Neuronal stem cell (in vitro differentiated cells): ENCODE results near the gene SENP1.

ENCODE experiments used
- DNase-seq: peaks from one replicate; pipeline ENCODE4 v3.0.0-alpha.2; 2013; ENCODE audit warnings: low spot score
- H2AFZ ChIP-seq: one replicate; pipeline ENCODE4 v1.6.1; 2013; ENCODE audit warnings: mild to moderate bottlenecking, low read length, inconsistent platforms
- H2AK5ac ChIP-seq: 2 replicates; pipeline ENCODE4 v1.6.1; 2013; ENCODE audit warnings: low read depth, mild to moderate bottlenecking, inconsistent platforms, low read length, moderate library complexity, mixed read lengths
- H2BK120ac ChIP-seq: 2 replicates; pipeline ENCODE4 v1.6.1; 2013; ENCODE audit warnings: low read depth, mild to moderate bottlenecking, inconsistent platforms, low read length, moderate library complexity, mixed read lengths
- H2BK12ac ChIP-seq: one replicate; pipeline ENCODE4 v1.6.1; 2013; ENCODE audit warnings: low read length, inconsistent platforms
- H2BK15ac ChIP-seq: 2 replicates; pipeline ENCODE4 v1.6.1; 2013; ENCODE audit warnings: mild to moderate bottlenecking, low read length, inconsistent platforms, mixed read lengths
- H2BK5ac ChIP-seq: one replicate; pipeline ENCODE4 v1.6.1; 2013; ENCODE audit warnings: inconsistent platforms, mild to moderate bottlenecking, low read length, moderate library complexity
- H3K14ac ChIP-seq: one replicate; pipeline ENCODE4 v1.6.1; 2013; ENCODE audit warnings: low read length, inconsistent platforms
- H3K18ac ChIP-seq: 2 replicates; pipeline ENCODE4 v1.6.1; 2013; ENCODE audit warnings: low read length, inconsistent platforms
- H3K23ac ChIP-seq: 2 replicates; pipeline ENCODE4 v1.6.1; 2013; ENCODE audit warnings: low read depth, mild to moderate bottlenecking, mixed read lengths, low read length, inconsistent platforms; ENCODE audit not compliant: poor library complexity
- H3K27ac ChIP-seq: replicated peaks from 3 replicates; pipeline ENCODE4 v1.5.1; 2013; ENCODE audit warnings: low read length, inconsistent platforms
- H3K27me3 ChIP-seq, 3 experiments: 2 replicates each; pipeline ENCODE4 v1.6.1; 2013; ENCODE audit warnings: low read length in 3 of 3, mild to moderate bottlenecking in 2 of 3, inconsistent platforms in 1 of 3, low read depth in 1 of 3, mixed read lengths in 1 of 3, moderate library complexity in 1 of 3; ENCODE audit not compliant: control insufficient read depth in 3 of 3, insufficient read depth in 3 of 3
- H3K36me3 ChIP-seq, 2 donors: replicated peaks in 1 of 2; 2 replicates each; pipeline ENCODE4 v1.6.1; 2013; ENCODE audit warnings: low read length in 2 of 2; ENCODE audit not compliant: control insufficient read depth in 2 of 2, insufficient read depth in 2 of 2
- H3K4ac ChIP-seq: 2 replicates; pipeline ENCODE4 v1.6.1; 2013; ENCODE audit warnings: inconsistent platforms, mild to moderate bottlenecking, low read length, moderate library complexity
- H3K4me1 ChIP-seq, 2 donors: 1 replicate in 1 of 2; 2 replicates in 1 of 2; pipeline ENCODE4 v1.6.1; 2013; ENCODE audit warnings: low read length in 2 of 2, low read depth in 1 of 2; ENCODE audit not compliant: control insufficient read depth in 2 of 2, insufficient read depth in 1 of 2
- H3K4me2 ChIP-seq: one replicate; pipeline ENCODE4 v1.6.1; 2013; ENCODE audit warnings: mild to moderate bottlenecking, low read length, inconsistent platforms; ENCODE audit not compliant: insufficient read depth, poor library complexity, severe bottlenecking
- H3K4me3 ChIP-seq, 2 donors: 2 replicates each; pipeline ENCODE4 v1.5.1; 2013; ENCODE audit warnings: low read length in 2 of 2, mild to moderate bottlenecking in 2 of 2, inconsistent platforms in 1 of 2, moderate library complexity in 1 of 2
- H3K79me1 ChIP-seq: one replicate; pipeline ENCODE4 v1.6.1; 2013; ENCODE audit warnings: low read depth, mild to moderate bottlenecking, inconsistent platforms, low read length, moderate library complexity
- H3K9ac ChIP-seq: one replicate; pipeline ENCODE4 v1.6.1; 2013; ENCODE audit warnings: mild to moderate bottlenecking, low read depth, low read length, inconsistent platforms; ENCODE audit not compliant: poor library complexity
- H3K9me3 ChIP-seq, 2 donors: replicated peaks in 1 of 2; 2 replicates each; pipeline versions ENCODE3 to v1.6.1; 2013; ENCODE audit warnings: low read length in 2 of 2, mild to moderate bottlenecking in 2 of 2, inconsistent platforms in 1 of 2, low read depth in 1 of 2, mixed read lengths in 1 of 2, moderate library complexity in 1 of 2; ENCODE audit not compliant: control insufficient read depth in 2 of 2, insufficient read depth in 1 of 2
- H4K8ac ChIP-seq: one replicate; pipeline ENCODE4 v1.6.1; 2013; ENCODE audit warnings: low read depth, mild to moderate bottlenecking, inconsistent platforms, low read length, moderate library complexity
- H4K91ac ChIP-seq: one replicate; pipeline ENCODE4 v1.6.1; 2013; ENCODE audit warnings: low read length, low read depth, mild to moderate bottlenecking, inconsistent platforms; ENCODE audit not compliant: poor library complexity
- WGBS, 2 donors: extraction: QIAGEN DNeasy Blood & Tissue Kit; methylation state at CpG; one replicate each; pipeline ENCODE4 v1.1.7; 2013; ENCODE audit warnings: missing lambda C conversion rate in 2 of 2, mixed read lengths in 1 of 2; ENCODE audit not compliant: insufficient read length in 2 of 2, insufficient replicate concordance in 1 of 2; ENCODE audit errors: extremely low coverage in 2 of 2; 5-methylcytosine and 5-hydroxymethylcytosine counted together

Gene SENP1

GRCh38 chr12:48142818-48143674 lies 37.2 kb upstream of the SENP1 start:
- H2BK15ac ChIP-seq: no peak overlapping the region

GRCh38 chr12:48135027-48135426 lies 29.1 kb upstream of the SENP1 start:
- Histone ChIP-seq H3K36me3 (peaks cover 53 to 95% of the 10 kb centered on the region in 2 donors), H3K27ac (no peak overlapping the region), H3K23ac (no peak overlapping the region), H2AFZ (no peak overlapping the region), H2AK5ac (no peak overlapping the region), H3K4me3 (no peak overlapping the region), H3K27me3 (no peaks in the 10 kb centered on the region), H3K79me1 (no peaks in the 10 kb centered on the region), H4K91ac (no peak overlapping the region), H2BK5ac (no peak overlapping the region), H2BK15ac (no peak overlapping the region), H3K9ac (no peak overlapping the region), H3K4ac (no peak overlapping the region), H3K4me1 (no peaks in the 10 kb centered on the region), H2BK120ac (no peak overlapping the region), H2BK12ac (no peak overlapping the region), H3K18ac (no peak overlapping the region), H3K9me3 (no peaks in the 10 kb centered on the region), H3K14ac (no peak overlapping the region), H3K4me2 (no peak overlapping the region), H4K8ac (no peak overlapping the region)
- no peak for DNase-seq
- WGBS, 2 donors: no CpG with 5 or more reads among the region's 5 CpGs

More at GRCh38 chr12:48142818-48143674, 37.2 kb upstream of the SENP1 start:
- H2AFZ ChIP-seq: no peak overlapping the region
- DNase-seq: no peak
- no CpG with 5 or more reads among the region's 7 CpGs for WGBS, 2 donors
- H3K4ac ChIP-seq: no peak overlapping the region
- no peak overlapping the region for H2BK120ac ChIP-seq
- H3K27me3 ChIP-seq: no peaks in the 10 kb centered on the region
- H2AK5ac ChIP-seq: no peak overlapping the region
- no peak overlapping the region for H3K4me3 ChIP-seq
- no peak overlapping the region for H3K18ac ChIP-seq
- H3K4me2 ChIP-seq: no peak overlapping the region
- H2BK5ac ChIP-seq: no peak overlapping the region
- H4K8ac ChIP-seq: no peak overlapping the region
- H2BK12ac ChIP-seq: no peak overlapping the region
- no peaks in the 10 kb centered on the region for H3K9me3 ChIP-seq
- H3K23ac ChIP-seq: no peak overlapping the region
- no peaks in the 10 kb centered on the region for H3K4me1 ChIP-seq
- no peak overlapping the region for H3K14ac ChIP-seq
- H3K9ac ChIP-seq: no peak overlapping the region
- H3K36me3 ChIP-seq: peaks cover 52 to 100% of the 10 kb centered on the region in 2 donors
- H3K27ac ChIP-seq: no peak overlapping the region
- no peaks in the 10 kb centered on the region for H3K79me1 ChIP-seq
- no peak overlapping the region for H4K91ac ChIP-seq

GRCh38 chr12:48132826-48133225 lies 26.9 kb upstream of the SENP1 start:
- H3K36me3 ChIP-seq: peaks cover 43 to 95% of the 10 kb centered on the region in 2 donors
- no peak overlapping the region for H4K91ac ChIP-seq
- H3K9me3 ChIP-seq: no peaks in the 10 kb centered on the region
- H3K27me3 ChIP-seq: no peaks in the 10 kb centered on the region
- H2BK5ac ChIP-seq: no peak overlapping the region
- no peak overlapping the region for H3K14ac ChIP-seq
- no peak overlapping the region for H3K27ac ChIP-seq
- no CpG with 5 or more reads among the region's 14 CpGs for WGBS, 2 donors
- no peaks in the 10 kb centered on the region for H3K4me1 ChIP-seq
- H3K18ac ChIP-seq: no peak overlapping the region
- H3K4me2 ChIP-seq: no peak overlapping the region
- no peak overlapping the region for H2AK5ac ChIP-seq
- H3K23ac ChIP-seq: no peak overlapping the region
- no peak overlapping the region for H2BK15ac ChIP-seq
- H3K9ac ChIP-seq: no peak overlapping the region
- no peak overlapping the region for H2AFZ ChIP-seq
- H3K4me3 ChIP-seq: no peak overlapping the region
- no peak overlapping the region for H2BK12ac ChIP-seq
- no peak overlapping the region for H2BK120ac ChIP-seq
- DNase-seq: no peak
- no peak overlapping the region for H4K8ac ChIP-seq
- no peak overlapping the region for H3K4ac ChIP-seq
- H3K79me1 ChIP-seq: no peaks in the 10 kb centered on the region

GRCh38 chr12:48131517-48131916 lies 25.6 kb upstream of the SENP1 start:
- no peaks in the 10 kb centered on the region for H3K4me1 ChIP-seq
- WGBS, 2 donors: no CpG with 5 or more reads among the region's 2 CpGs

More at GRCh38 chr12:48131517-48131916, 25.6 kb upstream of the SENP1 start:
- Histone ChIP-seq H3K27ac (no peak overlapping the region), H3K9me3 (no peaks in the 10 kb centered on the region), H3K23ac (no peak overlapping the region), H4K8ac (no peak overlapping the region), H3K36me3 (peaks cover 40 to 98% of the 10 kb centered on the region in 2 donors), H3K14ac (no peak overlapping the region), H3K4me3 (no peak overlapping the region), H2BK120ac (no peak overlapping the region), H4K91ac (no peak overlapping the region), H2BK5ac (no peak overlapping the region), H3K9ac (no peak overlapping the region), H3K27me3 (no peaks in the 10 kb centered on the region), H2BK12ac (no peak overlapping the region), H3K4me2 (no peak overlapping the region), H2BK15ac (no peak overlapping the region), H3K79me1 (no peaks in the 10 kb centered on the region), H3K4ac (no peak overlapping the region), H3K18ac (no peak overlapping the region), H2AK5ac (no peak overlapping the region), H2AFZ (no peak overlapping the region)
- DNase-seq: no peak
